Epithelial cell of prostate (primary cell): ENCODE results near the gene RORB.

Source experiments
- DNase-seq: peaks from one replicate; pipeline ENCODE4 v3.0.0-alpha.2; 2011; ENCODE audit warnings: low read depth, low spot score
- H3K27ac ChIP-seq: fragments of 450-650 bp; 2 replicates; pipeline ENCODE4 v1.5.1; 2017; ENCODE audit warnings: mild to moderate bottlenecking

The RORB gene

GRCh38 chr9:74683322-74683721 lies 186.2 kb downstream of the RORB start:
- no peak overlapping the region for H3K27ac ChIP-seq
- DNase-seq: no peak

- no peak for DNase-seq
- H3K27ac ChIP-seq: no peak overlapping the region
These were observed 193.9 kb downstream of the RORB start for GRCh38 chr9:74691058-74691457.

GRCh38 chr9:74696520-74696919 lies 199.4 kb downstream of the RORB start:
- no peak for DNase-seq
- no peak overlapping the region for H3K27ac ChIP-seq

GRCh38 chr9:74697535-74697934 lies 200.4 kb downstream of the RORB start:
- H3K27ac ChIP-seq: no peak overlapping the region
- no peak for DNase-seq

GRCh38 chr9:74711341-74711740 lies 214.2 kb downstream of the RORB start:
- DNase-seq: no peak
- no peak overlapping the region for H3K27ac ChIP-seq

GRCh38 chr9:74718709-74719108 lies 221.6 kb downstream of the RORB start:
- no peak for DNase-seq
- H3K27ac ChIP-seq: no peak overlapping the region

GRCh38 chr9:74719306-74719705 lies 222.2 kb downstream of the RORB start:
- DNase-seq: no peak
- no peak overlapping the region for H3K27ac ChIP-seq

- DNase-seq: no peak
- H3K27ac ChIP-seq: no peak overlapping the region
These were observed 224.8 kb downstream of the RORB start for GRCh38 chr9:74721696-74722660.

GRCh38 chr9:74724317-74724716 lies 227.2 kb downstream of the RORB start:
- H3K27ac ChIP-seq: no peak overlapping the region
- DNase-seq: no peak

GRCh38 chr9:74726581-74726980 lies 229.4 kb downstream of the RORB start:
- no peak for DNase-seq
- H3K27ac ChIP-seq: no peak overlapping the region

- DNase-seq: no peak
These were observed 231.0 kb downstream of the RORB start for GRCh38 chr9:74728176-74728575.

GRCh38 chr9:74729136-74729695 lies 232.1 kb downstream of the RORB start:
- no peak overlapping the region for H3K27ac ChIP-seq
- DNase-seq: no peak

More at GRCh38 chr9:74728176-74728575, 231.0 kb downstream of the RORB start:
- no peak overlapping the region for H3K27ac ChIP-seq

- DNase-seq: no peak
- no peak overlapping the region for H3K27ac ChIP-seq
These were observed 238.6 kb downstream of the RORB start for GRCh38 chr9:74735761-74736160.

GRCh38 chr9:74736646-74737045 lies 239.5 kb downstream of the RORB start:
- no peak for DNase-seq
- H3K27ac ChIP-seq: no peak overlapping the region

GRCh38 chr9:74742191-74742790 lies 245.2 kb downstream of the RORB start:
- no peak for DNase-seq
- H3K27ac ChIP-seq: no peak overlapping the region
